ENCODE measurements around the gene USP10. TPM values are rescaled to one million over a fixed set of nuclear protein-coding genes. Genes with fewer than 3 reads are reported as not detected.

USP10 gene
- total and polyA plus RNA-seq, 2 donors (not counting 1 experiment from before 2014, with no cell fraction given) = 48.6 to 59.1 TPM

GRCh38 chr16:84749072-84749471 lies 49.3 kb downstream of the USP10 start:
- Histone ChIP-seq H3K36me3 (ENCODE audit: control insufficient read depth, insufficient read depth, low read length) (peaks cover 2% of the 10 kb centered on the region), H3K4me1 (ENCODE audit: control insufficient read depth, extremely low read depth, insufficient read depth, low read length) (peaks cover 7% of the 10 kb centered on the region), H3K79me2 (ENCODE audit: control insufficient read depth, insufficient read depth, low read length) (peaks cover 34% of the 10 kb centered on the region), H3K9ac (ENCODE audit: insufficient read depth, low read length) (no peak overlapping the region), H4K20me1 (ENCODE audit: control insufficient read depth, extremely low read depth, insufficient read depth, low read length) (no peaks in the 10 kb centered on the region), H3K4me2 (ENCODE audit: extremely low read depth, insufficient read depth, low read length) (no peak overlapping the region), H3K27ac (ENCODE audit: insufficient read depth, low read length) (no peak overlapping the region), H3K27me3 (ENCODE audit: control insufficient read depth, insufficient read depth, low read length) (no peaks in the 10 kb centered on the region), H3K9me3 (ENCODE audit: control insufficient read depth, insufficient read depth, low read depth, low read length) (no peaks in the 10 kb centered on the region), H3K4me3 (replicated peaks in 1 of 4; ENCODE audit: control extremely low read depth in 1 of 4, insufficient read depth in 1 of 4, low read depth in 3 of 4, low read length in 4 of 4) (no peak overlapping the region), H2AFZ (ENCODE audit: low read length) (no peak overlapping the region)
- no peak for DNase-seq (ENCODE audit: low read depth in 2 of 2)
- TF ChIP-seq, protein P1, sequence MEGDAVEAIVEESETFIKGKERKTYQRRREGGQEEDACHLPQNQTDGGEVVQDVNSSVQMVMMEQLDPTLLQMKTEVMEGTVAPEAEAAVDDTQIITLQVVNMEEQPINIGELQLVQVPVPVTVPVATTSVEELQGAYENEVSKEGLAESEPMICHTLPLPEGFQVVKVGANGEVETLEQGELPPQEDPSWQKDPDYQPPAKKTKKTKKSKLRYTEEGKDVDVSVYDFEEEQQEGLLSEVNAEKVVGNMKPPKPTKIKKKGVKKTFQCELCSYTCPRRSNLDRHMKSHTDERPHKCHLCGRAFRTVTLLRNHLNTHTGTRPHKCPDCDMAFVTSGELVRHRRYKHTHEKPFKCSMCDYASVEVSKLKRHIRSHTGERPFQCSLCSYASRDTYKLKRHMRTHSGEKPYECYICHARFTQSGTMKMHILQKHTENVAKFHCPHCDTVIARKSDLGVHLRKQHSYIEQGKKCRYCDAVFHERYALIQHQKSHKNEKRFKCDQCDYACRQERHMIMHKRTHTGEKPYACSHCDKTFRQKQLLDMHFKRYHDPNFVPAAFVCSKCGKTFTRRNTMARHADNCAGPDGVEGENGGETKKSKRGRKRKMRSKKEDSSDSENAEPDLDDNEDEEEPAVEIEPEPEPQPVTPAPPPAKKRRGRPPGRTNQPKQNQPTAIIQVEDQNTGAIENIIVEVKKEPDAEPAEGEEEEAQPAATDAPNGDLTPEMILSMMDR (conservative IDR thresholded peaks at IDR 0.05 in 1 of 2, IDR thresholded peaks at IDR 0.05 in 1 of 2; ENCODE audit: low read depth in 1 of 2, low read length in 2 of 2) = no peak
- TF ChIP-seq EZH2 (IDR thresholded peaks at IDR 0.05; ENCODE audit: low read length, missing control alignments) = no peak

DNA sequence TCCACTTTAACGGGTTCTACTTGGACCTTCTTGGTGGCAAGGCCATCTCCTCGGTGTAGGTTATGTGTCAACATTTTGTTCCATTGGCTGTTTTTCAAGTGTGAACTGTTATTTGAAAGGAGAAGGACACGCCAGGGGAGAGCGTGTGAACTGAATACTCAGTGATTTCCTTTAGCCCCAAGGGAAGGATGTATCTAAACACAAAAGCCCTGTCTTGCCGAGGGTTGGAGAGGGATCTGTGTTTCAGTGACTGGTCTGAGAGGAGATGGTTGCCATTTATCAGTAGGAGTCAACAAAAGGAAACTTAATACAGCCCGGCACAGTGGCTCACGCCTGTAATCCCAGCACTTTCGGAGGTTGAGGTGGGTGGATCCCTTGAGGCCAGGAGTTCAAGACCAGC lies 50.0 kb downstream of the USP10 start:
- Histone ChIP-seq H3K27me3 (ENCODE audit: control insufficient read depth, insufficient read depth, low read length) (no peaks in the 10 kb centered on the region), H3K36me3 (ENCODE audit: control insufficient read depth, insufficient read depth, low read length) (peaks cover 2% of the 10 kb centered on the region), H3K79me2 (ENCODE audit: control insufficient read depth, insufficient read depth, low read length) (peaks cover 38% of the 10 kb centered on the region), H2AFZ (ENCODE audit: low read length) (no peak overlapping the region), H4K20me1 (ENCODE audit: control insufficient read depth, extremely low read depth, insufficient read depth, low read length) (no peaks in the 10 kb centered on the region), H3K4me3 (replicated peaks in 1 of 4; ENCODE audit: control extremely low read depth in 1 of 4, insufficient read depth in 1 of 4, low read depth in 3 of 4, low read length in 4 of 4) (no peak overlapping the region), H3K4me2 (ENCODE audit: extremely low read depth, insufficient read depth, low read length) (peak overlapping the region; percentile 7), H3K9me3 (ENCODE audit: control insufficient read depth, insufficient read depth, low read depth, low read length) (no peaks in the 10 kb centered on the region), H3K9ac (ENCODE audit: insufficient read depth, low read length) (no peak overlapping the region), H3K4me1 (ENCODE audit: control insufficient read depth, extremely low read depth, insufficient read depth, low read length) (peaks cover 11% of the 10 kb centered on the region), H3K27ac (ENCODE audit: insufficient read depth, low read length) (peak overlapping the region; percentile 29)
- peak in 1 of 2 donors; percentile 54 for DNase-seq (ENCODE audit: low read depth in 2 of 2)
- TF ChIP-seq, protein P1 (conservative IDR thresholded peaks at IDR 0.05 in 1 of 2, IDR thresholded peaks at IDR 0.05 in 1 of 2; ENCODE audit: low read depth in 1 of 2, low read length in 2 of 2) = no peak
- TF ChIP-seq EZH2 (IDR thresholded peaks at IDR 0.05; ENCODE audit: low read length, missing control alignments) = no peak

- no peaks in the 10 kb centered on the region for H3K9me3 ChIP-seq (ENCODE audit: control insufficient read depth, insufficient read depth, low read depth, low read length)
Measured at GRCh38 chr16:84750575-84750974, 50.8 kb downstream of the USP10 start.

More at GRCh38 chr16:84750575-84750974, 50.8 kb downstream of the USP10 start:
- Histone ChIP-seq H3K27ac (ENCODE audit: insufficient read depth, low read length) (no peak overlapping the region), H3K4me2 (ENCODE audit: extremely low read depth, insufficient read depth, low read length) (no peak overlapping the region), H3K79me2 (ENCODE audit: control insufficient read depth, insufficient read depth, low read length) (peaks cover 44% of the 10 kb centered on the region), H2AFZ (ENCODE audit: low read length) (no peak overlapping the region), H3K36me3 (ENCODE audit: control insufficient read depth, insufficient read depth, low read length) (peaks cover 4% of the 10 kb centered on the region), H3K4me3 (replicated peaks in 1 of 4; ENCODE audit: control extremely low read depth in 1 of 4, insufficient read depth in 1 of 4, low read depth in 3 of 4, low read length in 4 of 4) (no peak overlapping the region), H3K27me3 (ENCODE audit: control insufficient read depth, insufficient read depth, low read length) (no peaks in the 10 kb centered on the region), H4K20me1 (ENCODE audit: control insufficient read depth, extremely low read depth, insufficient read depth, low read length) (no peaks in the 10 kb centered on the region), H3K9ac (ENCODE audit: insufficient read depth, low read length) (no peak overlapping the region), H3K4me1 (ENCODE audit: control insufficient read depth, extremely low read depth, insufficient read depth, low read length) (peaks cover 11% of the 10 kb centered on the region)
- DNase-seq (ENCODE audit: low read depth in 2 of 2) = no peak
- TF ChIP-seq, protein P1 (conservative IDR thresholded peaks at IDR 0.05 in 1 of 2, IDR thresholded peaks at IDR 0.05 in 1 of 2; ENCODE audit: low read depth in 1 of 2, low read length in 2 of 2) = no peak
- TF ChIP-seq EZH2 (IDR thresholded peaks at IDR 0.05; ENCODE audit: low read length, missing control alignments) = no peak
